ENCODE results near the gene OR6J1.

GRCh38 chr14:22648506-22648905, 4.4 kb upstream of the OR6J1 start:
- TF ChIP-seq, protein P1, sequence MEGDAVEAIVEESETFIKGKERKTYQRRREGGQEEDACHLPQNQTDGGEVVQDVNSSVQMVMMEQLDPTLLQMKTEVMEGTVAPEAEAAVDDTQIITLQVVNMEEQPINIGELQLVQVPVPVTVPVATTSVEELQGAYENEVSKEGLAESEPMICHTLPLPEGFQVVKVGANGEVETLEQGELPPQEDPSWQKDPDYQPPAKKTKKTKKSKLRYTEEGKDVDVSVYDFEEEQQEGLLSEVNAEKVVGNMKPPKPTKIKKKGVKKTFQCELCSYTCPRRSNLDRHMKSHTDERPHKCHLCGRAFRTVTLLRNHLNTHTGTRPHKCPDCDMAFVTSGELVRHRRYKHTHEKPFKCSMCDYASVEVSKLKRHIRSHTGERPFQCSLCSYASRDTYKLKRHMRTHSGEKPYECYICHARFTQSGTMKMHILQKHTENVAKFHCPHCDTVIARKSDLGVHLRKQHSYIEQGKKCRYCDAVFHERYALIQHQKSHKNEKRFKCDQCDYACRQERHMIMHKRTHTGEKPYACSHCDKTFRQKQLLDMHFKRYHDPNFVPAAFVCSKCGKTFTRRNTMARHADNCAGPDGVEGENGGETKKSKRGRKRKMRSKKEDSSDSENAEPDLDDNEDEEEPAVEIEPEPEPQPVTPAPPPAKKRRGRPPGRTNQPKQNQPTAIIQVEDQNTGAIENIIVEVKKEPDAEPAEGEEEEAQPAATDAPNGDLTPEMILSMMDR (IDR thresholded peaks at IDR 0.05 in 2 of 3, conservative IDR thresholded peaks at IDR 0.05 in 1 of 3; ENCODE audit: control insufficient read depth in 2 of 3, extremely low read depth in 1 of 3, insufficient read depth in 1 of 3, low read depth in 3 of 3, low read length in 3 of 3), result no peak
- no peak for TF ChIP-seq SMAD5 (IDR thresholded peaks at IDR 0.05; ENCODE audit: low read depth)
- no peak for TF ChIP-seq GATAD2B (conservative IDR thresholded peaks at IDR 0.05; ENCODE audit: low read depth)
- no peak for TF ChIP-seq JUNB (IDR thresholded peaks at IDR 0.05)
- no peak for TF ChIP-seq SMC3 (IDR thresholded peaks at IDR 0.05; ENCODE audit: borderline replicate concordance, low read length)
- TF ChIP-seq, protein P2, sequence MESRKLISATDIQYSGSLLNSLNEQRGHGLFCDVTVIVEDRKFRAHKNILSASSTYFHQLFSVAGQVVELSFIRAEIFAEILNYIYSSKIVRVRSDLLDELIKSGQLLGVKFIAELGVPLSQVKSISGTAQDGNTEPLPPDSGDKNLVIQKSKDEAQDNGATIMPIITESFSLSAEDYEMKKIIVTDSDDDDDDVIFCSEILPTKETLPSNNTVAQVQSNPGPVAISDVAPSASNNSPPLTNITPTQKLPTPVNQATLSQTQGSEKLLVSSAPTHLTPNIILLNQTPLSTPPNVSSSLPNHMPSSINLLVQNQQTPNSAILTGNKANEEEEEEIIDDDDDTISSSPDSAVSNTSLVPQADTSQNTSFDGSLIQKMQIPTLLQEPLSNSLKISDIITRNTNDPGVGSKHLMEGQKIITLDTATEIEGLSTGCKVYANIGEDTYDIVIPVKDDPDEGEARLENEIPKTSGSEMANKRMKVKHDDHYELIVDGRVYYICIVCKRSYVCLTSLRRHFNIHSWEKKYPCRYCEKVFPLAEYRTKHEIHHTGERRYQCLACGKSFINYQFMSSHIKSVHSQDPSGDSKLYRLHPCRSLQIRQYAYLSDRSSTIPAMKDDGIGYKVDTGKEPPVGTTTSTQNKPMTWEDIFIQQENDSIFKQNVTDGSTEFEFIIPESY (IDR thresholded peaks at IDR 0.05), result no peak
- TF ChIP-seq, protein P3, sequence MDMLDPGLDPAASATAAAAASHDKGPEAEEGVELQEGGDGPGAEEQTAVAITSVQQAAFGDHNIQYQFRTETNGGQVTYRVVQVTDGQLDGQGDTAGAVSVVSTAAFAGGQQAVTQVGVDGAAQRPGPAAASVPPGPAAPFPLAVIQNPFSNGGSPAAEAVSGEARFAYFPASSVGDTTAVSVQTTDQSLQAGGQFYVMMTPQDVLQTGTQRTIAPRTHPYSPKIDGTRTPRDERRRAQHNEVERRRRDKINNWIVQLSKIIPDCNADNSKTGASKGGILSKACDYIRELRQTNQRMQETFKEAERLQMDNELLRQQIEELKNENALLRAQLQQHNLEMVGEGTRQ (IDR thresholded peaks at IDR 0.05; ENCODE audit: borderline replicate concordance, low read depth, low read length), result no peak
- no peak for TF ChIP-seq RFX5 (IDR thresholded peaks at IDR 0.05; ENCODE audit: low read depth, low read length)
- TF ChIP-seq EZH2 (IDR thresholded peaks at IDR 0.05; ENCODE audit: borderline replicate concordance, control insufficient read depth, low read depth, low read length), result no peak
